ENCODE measurements around the gene CLEC16A. TPM values are rescaled to one million over a fixed set of nuclear protein-coding genes. Genes with fewer than 3 reads are reported as not detected.

Gene CLEC16A
- total RNA-seq, 1 donor from 2014 or later = 33.4 TPM

DNA sequence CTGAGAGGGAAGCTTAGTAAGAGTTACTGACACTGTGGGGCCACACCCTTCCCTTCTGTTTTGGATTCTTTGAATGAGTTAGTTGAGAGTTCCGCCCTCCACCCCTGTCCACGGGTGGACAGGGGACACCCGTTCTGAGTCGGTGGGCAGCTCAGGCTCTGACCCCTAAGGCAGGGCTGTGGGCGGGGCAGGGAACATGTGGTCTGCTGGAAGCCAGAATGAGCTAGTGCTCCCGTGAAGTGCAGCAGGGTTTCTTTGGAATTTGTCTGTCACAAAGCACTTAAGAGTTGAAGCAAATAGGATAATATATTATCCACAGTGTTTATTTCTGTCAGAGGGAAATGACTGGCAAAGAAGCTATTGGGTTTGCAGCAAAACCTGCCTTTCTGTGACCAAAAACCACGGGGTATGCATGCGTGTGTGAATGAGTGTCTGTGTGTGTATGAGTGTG is 90.1 kb downstream of the CLEC16A start:
- no peaks in the 10 kb centered on the region for H3K27me3 Mint-ChIP-seq
- TF ChIP-seq, protein P1, sequence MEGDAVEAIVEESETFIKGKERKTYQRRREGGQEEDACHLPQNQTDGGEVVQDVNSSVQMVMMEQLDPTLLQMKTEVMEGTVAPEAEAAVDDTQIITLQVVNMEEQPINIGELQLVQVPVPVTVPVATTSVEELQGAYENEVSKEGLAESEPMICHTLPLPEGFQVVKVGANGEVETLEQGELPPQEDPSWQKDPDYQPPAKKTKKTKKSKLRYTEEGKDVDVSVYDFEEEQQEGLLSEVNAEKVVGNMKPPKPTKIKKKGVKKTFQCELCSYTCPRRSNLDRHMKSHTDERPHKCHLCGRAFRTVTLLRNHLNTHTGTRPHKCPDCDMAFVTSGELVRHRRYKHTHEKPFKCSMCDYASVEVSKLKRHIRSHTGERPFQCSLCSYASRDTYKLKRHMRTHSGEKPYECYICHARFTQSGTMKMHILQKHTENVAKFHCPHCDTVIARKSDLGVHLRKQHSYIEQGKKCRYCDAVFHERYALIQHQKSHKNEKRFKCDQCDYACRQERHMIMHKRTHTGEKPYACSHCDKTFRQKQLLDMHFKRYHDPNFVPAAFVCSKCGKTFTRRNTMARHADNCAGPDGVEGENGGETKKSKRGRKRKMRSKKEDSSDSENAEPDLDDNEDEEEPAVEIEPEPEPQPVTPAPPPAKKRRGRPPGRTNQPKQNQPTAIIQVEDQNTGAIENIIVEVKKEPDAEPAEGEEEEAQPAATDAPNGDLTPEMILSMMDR (conservative IDR thresholded peaks at IDR 0.05) = no peak
- peaks cover 53% of the 10 kb centered on the region for H3K4me1 Mint-ChIP-seq (ENCODE audit: unreplicated experiment)
- peak overlapping the region; percentile 87 for H3K27ac Mint-ChIP-seq
- H3K9me3 Mint-ChIP-seq = peaks cover 5% of the 10 kb centered on the region
- H3K4me3 Mint-ChIP-seq = peak overlapping the region; percentile 71
- H3K36me3 Mint-ChIP-seq = peaks cover 55% of the 10 kb centered on the region
- no peak for DNase-seq (ENCODE audit: extremely low spot score, unreplicated experiment)

DNA sequence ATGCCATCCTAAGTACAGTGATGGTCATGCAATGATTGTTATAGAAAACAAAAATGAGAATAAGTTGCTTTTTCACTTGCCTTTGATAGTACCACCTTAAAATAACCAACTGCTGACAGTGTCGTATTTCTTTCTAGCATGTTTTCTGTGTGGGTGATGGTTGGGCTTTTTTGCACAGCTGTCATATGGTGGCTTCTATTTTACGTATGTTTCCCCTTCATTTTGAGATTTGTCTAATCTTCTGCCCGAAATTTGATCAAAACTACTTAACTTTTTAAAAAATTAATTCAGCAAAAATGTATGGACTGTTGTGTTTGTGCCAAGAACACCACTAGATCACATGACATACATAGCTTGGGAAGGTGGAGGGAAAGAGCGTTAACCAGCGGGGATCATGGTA is 90.7 kb downstream of the CLEC16A start:
- Mint-ChIP-seq H3K4me3 (no peak overlapping the region), H3K4me1 (ENCODE audit: unreplicated experiment) (peaks cover 53% of the 10 kb centered on the region), H3K36me3 (peaks cover 52% of the 10 kb centered on the region), H3K9me3 (no peaks in the 10 kb centered on the region), H3K27me3 (no peaks in the 10 kb centered on the region), H3K27ac (peak overlapping the region; percentile 87)
- TF ChIP-seq, protein P1 (conservative IDR thresholded peaks at IDR 0.05) = no peak
- no peak for DNase-seq (ENCODE audit: extremely low spot score, unreplicated experiment)

DNA sequence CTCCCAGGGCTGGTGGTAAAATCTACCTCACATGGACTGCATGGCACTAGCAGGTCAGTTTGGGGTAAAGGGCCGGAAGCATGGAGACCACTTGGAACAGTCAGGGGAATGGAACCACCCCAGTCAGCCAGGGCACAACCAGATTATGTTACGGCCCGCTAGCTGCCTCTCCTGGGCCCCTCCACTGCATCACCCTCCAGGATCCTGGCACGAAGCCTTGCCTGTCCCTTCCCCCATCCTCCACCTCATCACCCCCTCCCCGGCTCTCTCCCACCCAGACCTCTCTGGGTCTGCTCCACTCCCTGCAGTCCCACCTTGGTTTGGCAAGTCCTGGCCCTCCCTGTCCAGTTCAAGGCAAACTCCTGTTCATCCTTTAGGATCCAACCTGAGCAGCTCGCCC is 91.7 kb downstream of the CLEC16A start:
- H3K27ac Mint-ChIP-seq = no peak overlapping the region
- TF ChIP-seq, protein P1 (conservative IDR thresholded peaks at IDR 0.05) = no peak
- H3K36me3 Mint-ChIP-seq = peaks cover 53% of the 10 kb centered on the region
- no peaks in the 10 kb centered on the region for H3K9me3 Mint-ChIP-seq
- DNase-seq (ENCODE audit: extremely low spot score, unreplicated experiment) = no peak
- no peaks in the 10 kb centered on the region for H3K27me3 Mint-ChIP-seq
- H3K4me3 Mint-ChIP-seq = no peak overlapping the region
- H3K4me1 Mint-ChIP-seq (ENCODE audit: unreplicated experiment) = peaks cover 53% of the 10 kb centered on the region

DNA sequence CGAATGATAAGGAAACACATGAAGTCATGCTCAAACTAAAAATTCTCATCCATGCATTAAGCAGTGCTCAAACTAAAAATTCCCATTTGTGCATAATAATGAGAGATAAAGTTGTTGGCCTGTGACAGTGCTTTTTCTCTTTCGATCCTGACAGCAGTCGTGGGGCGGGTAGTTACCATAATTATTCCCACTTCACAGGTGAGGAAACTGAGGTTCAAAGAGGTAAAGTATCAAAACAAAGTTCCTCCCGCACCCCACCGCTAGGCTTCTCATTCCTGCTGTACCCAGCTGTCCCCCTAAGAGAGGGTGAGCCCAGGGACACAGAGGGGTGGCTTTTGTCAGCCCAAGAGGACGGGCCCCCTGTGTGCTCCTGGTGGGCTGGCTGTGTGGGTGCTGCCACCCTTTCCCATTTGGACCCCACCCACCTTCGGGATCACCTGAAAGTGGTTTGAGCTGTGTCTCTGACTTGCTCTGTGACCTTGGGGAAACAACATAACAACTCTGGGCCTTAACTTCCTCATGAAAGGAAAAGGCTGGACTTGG is 92.6 kb downstream of the CLEC16A start:
- H3K4me3 Mint-ChIP-seq = no peak overlapping the region
- H3K9me3 Mint-ChIP-seq = no peaks in the 10 kb centered on the region
- no peak overlapping the region for H3K27ac Mint-ChIP-seq
- no peaks in the 10 kb centered on the region for H3K27me3 Mint-ChIP-seq
- TF ChIP-seq, protein P1 (conservative IDR thresholded peaks at IDR 0.05) = no peak
- H3K4me1 Mint-ChIP-seq (ENCODE audit: unreplicated experiment) = peaks cover 47% of the 10 kb centered on the region
- DNase-seq (ENCODE audit: extremely low spot score, unreplicated experiment) = no peak
- H3K36me3 Mint-ChIP-seq = peaks cover 49% of the 10 kb centered on the region

DNA sequence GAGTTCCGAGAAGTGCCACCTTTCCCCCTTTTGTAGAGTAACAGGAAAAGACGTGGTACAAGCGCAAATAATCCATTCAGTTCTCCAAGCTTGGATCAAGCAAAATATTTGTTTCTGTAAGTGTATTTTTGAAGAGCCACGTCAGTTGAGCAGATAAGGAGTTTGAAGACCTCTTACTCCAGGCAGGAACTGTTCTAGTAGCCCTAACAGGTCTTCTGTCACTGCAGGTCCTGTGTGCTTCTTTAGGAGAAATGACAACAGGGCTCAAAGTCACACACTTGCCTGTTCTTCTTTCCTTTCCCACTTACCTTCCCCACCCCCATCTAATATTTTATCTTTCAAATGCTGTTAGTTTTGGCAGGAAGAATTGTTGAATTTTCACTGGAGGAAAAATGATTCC is 93.9 kb downstream of the CLEC16A start:
- H3K27ac Mint-ChIP-seq = peak overlapping the region; percentile 92
- no peak for DNase-seq (ENCODE audit: extremely low spot score, unreplicated experiment)
- H3K36me3 Mint-ChIP-seq = peaks cover 45% of the 10 kb centered on the region
- no peaks in the 10 kb centered on the region for H3K9me3 Mint-ChIP-seq
- H3K27me3 Mint-ChIP-seq = no peaks in the 10 kb centered on the region
- H3K4me1 Mint-ChIP-seq (ENCODE audit: unreplicated experiment) = peaks cover 36% of the 10 kb centered on the region
- H3K4me3 Mint-ChIP-seq = no peak overlapping the region
- TF ChIP-seq, protein P1 (conservative IDR thresholded peaks at IDR 0.05) = no peak

Data from type B pancreatic cell (in vitro differentiated cells).